Smooth muscle cell of the umbilical artery (primary cell): ENCODE data around the gene TRUB2. TPM values are rescaled to one million over a fixed set of nuclear protein-coding genes. Genes with fewer than 3 reads are reported as not detected.

Experiments used
- total RNA-seq: library from RNA; depleted of rRNA; stranded (reverse); fragments of >200 nt; gene quantifications from 2 replicates; pipeline ENCODE4 v1.2.3, GENCODE V29; 2014

The TRUB2 gene, protein sequence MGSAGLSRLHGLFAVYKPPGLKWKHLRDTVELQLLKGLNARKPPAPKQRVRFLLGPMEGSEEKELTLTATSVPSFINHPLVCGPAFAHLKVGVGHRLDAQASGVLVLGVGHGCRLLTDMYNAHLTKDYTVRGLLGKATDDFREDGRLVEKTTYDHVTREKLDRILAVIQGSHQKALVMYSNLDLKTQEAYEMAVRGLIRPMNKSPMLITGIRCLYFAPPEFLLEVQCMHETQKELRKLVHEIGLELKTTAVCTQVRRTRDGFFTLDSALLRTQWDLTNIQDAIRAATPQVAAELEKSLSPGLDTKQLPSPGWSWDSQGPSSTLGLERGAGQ
- total RNA-seq = 8.9 and 10.4 TPM in 2 replicates

GRCh38 chr9:128322404-128323211, at the start of gene TRUB2, which contains the start of gene COQ4:
TRUB2 (minus strand) TSS chr9:128322447; CDS start chr9:128322408, 39 bp downstream.
COQ4 (plus strand) TSS chr9:128322839; CDS start chr9:128322859, 20 bp downstream.

DNA sequence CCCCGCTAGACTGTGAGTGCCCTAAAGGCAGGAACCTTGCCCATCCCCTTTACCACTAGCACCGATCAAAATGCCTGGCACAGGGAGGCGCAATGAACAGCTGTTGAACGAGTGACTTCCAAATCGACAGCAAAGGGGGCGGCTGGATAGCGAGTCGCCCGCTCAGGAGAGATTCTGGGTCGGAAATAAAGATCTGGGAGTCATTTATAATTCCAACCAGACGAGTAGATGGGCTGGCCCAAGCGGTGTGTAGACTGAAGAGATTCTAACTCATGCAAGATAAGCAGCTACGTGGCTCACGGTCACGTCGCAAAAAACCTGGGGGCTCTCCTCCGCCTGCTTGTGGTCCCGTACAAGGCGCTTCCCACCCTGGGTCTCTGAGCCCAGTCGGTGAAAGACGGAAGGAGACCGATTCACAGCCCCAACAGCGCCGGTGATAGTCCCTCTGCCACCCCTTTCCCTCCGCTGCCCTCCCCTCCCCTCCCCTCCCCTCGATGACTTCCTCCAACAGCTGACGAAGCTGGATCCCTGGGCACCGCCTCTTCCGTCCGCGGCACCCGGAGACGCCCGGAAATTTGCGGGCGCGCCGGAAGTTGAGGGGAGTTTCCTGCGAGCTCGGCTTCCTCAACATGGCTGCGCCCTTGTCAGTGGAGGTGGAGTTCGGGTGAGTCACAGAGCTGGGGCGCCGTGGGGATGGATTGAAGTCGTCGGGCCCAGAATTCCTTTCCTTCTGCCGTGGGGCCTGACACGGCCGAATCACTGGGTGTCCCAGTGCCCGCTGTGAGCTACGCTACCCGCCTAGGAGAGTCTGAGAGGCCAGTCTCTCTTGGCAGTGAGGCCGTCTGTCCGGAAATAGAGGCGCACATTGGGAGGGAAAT, 48.7 kb upstream of the TRUB2 start, which contains the start of gene URM1:
TSS of gene URM1 (plus strand) at position 623 of the 878 bp plus-strand sequence. CDS start at position 630, 7 bp downstream.

GRCh38 chr9:128339761-128340690, 17.8 kb upstream of the TRUB2 start, which contains the start of gene SLC27A4:
SLC27A4 (plus strand) TSS chr9:128340527; CDS start chr9:128343133, 2,606 bp downstream.

GRCh38 chr9:128276008-128276573, 46.2 kb downstream of the TRUB2 start, which contains the start of gene SWI5:
SWI5 (plus strand) TSS chr9:128276276.

DNA sequence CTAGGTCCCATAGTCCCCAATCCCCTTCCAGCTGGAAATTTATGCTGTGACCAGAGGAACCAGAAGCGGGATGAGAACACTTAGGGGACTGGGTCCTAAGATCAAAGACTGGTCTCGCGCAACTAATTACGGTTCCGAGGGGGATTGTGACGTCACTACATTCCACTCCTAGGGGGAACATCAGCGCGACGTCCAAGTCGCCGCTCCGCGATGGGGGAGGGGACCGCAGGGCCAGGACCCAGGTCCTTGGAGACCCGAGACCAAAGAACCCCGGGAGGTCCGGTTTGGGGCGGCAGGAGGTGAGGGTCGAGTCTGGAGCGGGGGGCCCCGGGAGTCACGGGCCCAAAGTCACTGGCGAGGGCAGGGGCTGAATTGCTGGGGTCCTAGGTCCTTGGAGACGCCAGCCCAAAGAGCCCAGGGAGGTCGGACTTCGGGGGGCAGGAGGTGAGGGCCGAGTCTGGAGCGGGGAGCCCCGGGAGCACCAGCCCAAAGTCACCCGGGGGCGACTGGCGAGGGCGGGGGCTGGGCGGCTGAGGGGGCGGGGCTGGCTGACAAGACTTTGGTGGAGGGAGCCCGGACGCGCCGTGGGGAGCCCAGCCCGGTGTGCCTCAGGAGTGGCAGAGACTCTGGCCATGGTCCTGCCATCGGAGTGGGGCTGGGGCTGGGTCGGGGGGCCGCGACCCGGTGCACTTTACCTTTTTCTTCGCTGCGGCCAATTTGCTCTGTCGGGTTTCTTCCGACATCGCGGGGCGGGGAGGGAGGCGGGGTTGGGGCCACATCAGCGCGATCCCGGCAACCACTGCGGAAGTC, 46.8 kb downstream of the TRUB2 start, which contains the start of gene GOLGA2:
TSS of gene GOLGA2 (minus strand) at position 810 of the 810 bp plus-strand sequence. CDS start at position 779, 31 bp downstream.

Other genes with a start within 250 kb of the TRUB2 start
- 53.4 and 70.1 TPM in 2 replicates for gene PTGES2, start 194.7 kb downstream of the TRUB2 start, total RNA-seq
- not detected in 2 replicates for gene LCN2, start 173.0 kb downstream of the TRUB2 start, total RNA-seq
- gene BBLN, start 162.2 kb downstream of the TRUB2 start, total RNA-seq = 40.9 and 47.8 TPM in 2 replicates
- 17.2 and 42.0 TPM in 2 replicates for gene CIZ1, start 130.9 kb downstream of the TRUB2 start, total RNA-seq
- 9.5 and 14.2 TPM in 2 replicates for gene DNM1, start 119.1 kb downstream of the TRUB2 start, total RNA-seq
- gene GOLGA2, start 46.4 kb downstream of the TRUB2 start, total RNA-seq = 146 and 160 TPM in 2 replicates
- gene SWI5, start 46.2 kb downstream of the TRUB2 start, total RNA-seq = 34.6 and 38.0 TPM in 2 replicates
- 19.6 and 20.8 TPM in 2 replicates for gene COQ4, start 392 bp upstream of the TRUB2 start, total RNA-seq
- 16.3 and 22.0 TPM in 2 replicates for gene SLC27A4, start 18.1 kb upstream of the TRUB2 start, total RNA-seq
- gene URM1, start 48.9 kb upstream of the TRUB2 start, total RNA-seq = 20.5 and 34.4 TPM in 2 replicates
- 158 and 228 TPM in 2 replicates for gene CERCAM, start 98.4 kb upstream of the TRUB2 start, total RNA-seq
- 39.2 and 56.0 TPM in 2 replicates for gene ODF2, start 133.6 kb upstream of the TRUB2 start, total RNA-seq
- 15.1 and 24.1 TPM in 2 replicates for gene GLE1, start 182.3 kb upstream of the TRUB2 start, total RNA-seq
- gene SPTAN1, start 230.1 kb upstream of the TRUB2 start, total RNA-seq = 280 and 352 TPM in 2 replicates